ENCODE data around the gene ARL15.

ARL15 gene

DNA sequence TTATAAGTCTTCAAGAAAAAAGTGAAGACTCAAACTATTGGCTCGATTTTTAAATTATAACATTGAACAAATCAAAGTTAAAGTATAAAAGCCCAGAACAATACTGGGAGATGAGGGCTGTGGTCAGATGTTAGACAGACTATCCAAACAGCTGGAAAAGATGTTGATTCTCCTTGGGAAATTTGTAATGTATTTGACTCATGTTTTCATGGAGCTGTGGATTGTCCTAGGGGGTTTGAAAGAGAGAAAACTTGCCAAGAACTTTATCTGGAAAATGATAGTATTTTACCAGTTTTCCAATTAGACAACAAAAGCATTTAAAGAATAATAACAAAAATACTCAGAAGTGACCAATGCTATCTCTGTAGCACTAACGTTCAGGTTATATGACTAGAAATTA lies 339.2 kb downstream of the ARL15 start:
- no peak for DNase-seq

DNA sequence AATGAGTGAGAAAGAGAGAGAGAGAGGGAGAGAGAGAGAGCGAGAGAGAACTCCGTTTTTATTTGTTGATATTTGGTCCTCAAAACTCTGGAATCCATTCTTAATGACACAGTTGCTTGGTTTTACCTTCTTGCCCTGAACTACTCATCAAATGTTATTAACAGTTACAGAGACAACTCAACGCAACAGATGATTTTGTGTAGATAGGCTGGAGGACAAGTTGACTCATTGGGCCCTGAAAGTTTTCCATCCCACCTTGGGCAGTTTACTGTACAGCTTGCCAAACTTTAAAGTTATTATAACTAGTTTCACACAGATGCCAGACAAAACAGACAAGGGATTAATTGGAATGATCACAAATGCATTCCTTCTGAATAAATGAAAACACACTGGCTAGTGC lies 339.9 kb downstream of the ARL15 start:
- no peak for DNase-seq

DNA sequence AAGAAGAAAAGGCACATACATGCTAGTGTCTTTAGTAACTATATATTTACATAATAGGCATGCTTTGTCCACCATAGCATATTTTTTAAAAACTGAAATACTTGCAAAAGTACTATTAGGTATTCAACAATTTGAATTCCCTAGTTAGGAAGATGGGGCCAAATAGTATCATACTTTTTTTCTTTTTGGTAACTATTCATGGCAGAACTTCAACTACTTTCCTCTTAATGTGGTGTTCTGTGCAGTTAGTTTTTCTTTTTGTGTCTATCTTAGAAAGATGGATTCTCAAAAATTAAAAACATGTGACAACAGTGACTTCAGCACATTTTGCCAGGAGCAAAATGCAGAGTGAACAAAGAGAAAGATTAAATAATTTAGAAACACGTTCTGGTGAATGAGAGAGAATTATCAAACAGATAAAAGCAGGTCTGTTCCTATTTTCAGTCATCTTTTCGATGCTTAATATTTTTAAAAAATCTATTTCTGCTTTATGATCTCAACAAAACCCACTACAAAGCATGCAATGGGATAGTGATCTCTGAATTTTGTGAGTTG lies 341.1 kb downstream of the ARL15 start:
- DNase-seq, result no peak

DNA sequence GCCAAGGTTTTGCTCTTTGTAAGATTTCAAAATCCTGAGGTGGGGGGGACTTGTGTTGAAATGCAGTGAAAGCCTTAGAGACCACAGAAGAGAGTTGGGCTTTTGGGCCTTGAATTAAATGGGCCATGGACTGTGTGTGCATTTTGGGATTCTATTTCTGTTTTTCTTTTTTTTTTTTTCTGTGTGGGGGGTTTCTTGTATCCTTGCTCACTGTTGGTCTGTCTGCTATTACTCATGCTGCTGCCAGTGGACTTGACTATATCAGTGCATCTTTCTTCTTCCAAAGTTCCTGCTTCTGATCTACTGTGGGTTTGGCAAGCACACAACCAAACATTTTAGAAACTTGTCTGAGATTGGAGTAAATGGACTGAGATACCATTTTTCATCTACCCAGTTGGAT lies 344.9 kb downstream of the ARL15 start:
- no peak for DNase-seq

DNA sequence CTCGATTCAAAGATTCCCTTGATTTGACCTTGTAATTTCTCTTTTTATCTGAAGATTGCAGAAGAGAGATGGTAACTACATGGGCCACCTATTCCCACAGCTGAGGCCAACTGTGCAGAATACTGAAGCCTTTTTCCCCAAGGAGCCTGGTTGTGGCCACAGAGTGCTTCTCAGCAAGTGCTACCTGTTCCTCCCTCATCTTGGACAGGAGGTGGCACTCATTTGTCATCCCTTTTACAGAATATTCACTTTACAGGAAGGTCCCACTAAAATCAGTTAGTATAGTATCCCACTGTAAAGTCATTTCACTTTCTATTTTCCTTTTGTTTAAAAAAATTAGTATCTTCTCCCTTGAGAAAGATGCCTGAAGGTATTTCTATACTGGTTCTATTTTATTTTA lies 346.4 kb downstream of the ARL15 start:
- no peak for DNase-seq

DNA sequence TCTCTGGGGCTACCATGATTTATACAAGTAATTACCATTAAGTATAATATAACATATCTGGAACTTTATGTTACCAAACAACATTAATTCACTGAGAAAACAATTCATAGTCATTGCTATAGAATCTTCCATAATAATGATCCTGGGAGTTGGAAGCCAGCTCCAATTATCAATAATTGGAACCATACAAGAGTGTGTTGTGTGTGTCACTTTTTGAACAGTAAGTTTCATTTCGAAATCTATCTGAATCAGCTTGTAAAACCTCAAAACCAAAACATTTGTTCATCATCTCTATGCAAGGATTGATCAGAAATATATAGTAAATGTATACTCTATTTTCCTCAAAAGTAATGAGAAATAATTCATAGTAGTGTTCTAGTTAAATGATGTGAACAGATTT lies 348.1 kb downstream of the ARL15 start:
- DNase-seq, result no peak

DNA sequence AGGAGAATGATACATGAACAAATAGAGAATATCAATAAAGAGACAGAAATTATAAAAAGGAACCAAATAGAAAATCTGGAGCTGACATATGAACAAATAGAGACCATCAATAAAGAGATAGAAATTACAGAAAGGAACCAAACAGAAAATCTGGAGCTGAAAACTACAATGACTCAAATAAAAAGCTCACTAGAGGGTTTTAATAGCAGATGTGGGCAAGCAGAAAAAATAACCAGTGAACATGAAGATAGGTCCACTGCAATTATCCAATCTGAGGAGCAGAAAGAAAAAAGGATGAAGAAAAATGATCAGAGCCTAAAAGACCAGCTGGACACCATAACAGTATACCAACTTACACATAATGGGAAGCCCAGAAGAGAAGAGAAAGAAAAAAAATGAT lies 353.7 kb downstream of the ARL15 start:
- DNase-seq, result no peak

DNA sequence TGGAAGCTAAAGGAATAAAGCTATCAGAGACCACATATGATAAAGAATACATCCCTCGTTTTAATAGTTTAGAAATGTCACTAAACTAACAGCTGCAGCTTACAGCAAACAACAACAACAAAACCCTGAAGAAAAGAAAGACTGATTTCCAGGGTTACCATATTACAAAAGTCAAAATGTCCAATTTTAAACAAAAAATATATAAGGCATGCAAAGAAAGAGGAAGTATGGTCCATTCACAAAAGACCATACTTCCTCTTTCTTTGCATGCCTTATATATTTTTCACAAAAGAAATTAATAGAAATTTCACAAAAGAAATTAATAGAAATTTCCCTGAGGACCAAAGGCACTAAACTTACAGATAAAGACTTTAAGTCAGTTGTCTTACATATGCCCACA lies 354.2 kb downstream of the ARL15 start:
- peak; percentile 11 for DNase-seq

DNA sequence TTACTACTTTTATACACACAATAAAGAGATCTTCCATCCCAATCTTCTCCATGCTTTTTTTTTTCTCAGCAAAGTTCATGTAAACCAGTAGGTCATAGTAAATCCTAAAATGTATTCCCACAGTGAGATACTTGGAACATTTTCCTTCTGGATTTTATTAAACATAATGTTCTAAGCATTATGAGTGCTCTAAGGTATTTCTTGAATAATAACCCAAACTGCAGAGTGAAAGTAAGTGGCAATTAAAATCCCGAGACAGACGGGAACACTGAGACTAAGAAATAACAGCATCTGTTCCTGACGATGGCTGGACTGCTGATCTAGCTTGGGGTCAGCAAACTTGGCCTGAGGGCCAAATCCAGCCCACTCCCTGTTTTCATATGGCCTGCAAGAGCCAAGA lies 359.8 kb downstream of the ARL15 start:
- no peak for DNase-seq

DNA sequence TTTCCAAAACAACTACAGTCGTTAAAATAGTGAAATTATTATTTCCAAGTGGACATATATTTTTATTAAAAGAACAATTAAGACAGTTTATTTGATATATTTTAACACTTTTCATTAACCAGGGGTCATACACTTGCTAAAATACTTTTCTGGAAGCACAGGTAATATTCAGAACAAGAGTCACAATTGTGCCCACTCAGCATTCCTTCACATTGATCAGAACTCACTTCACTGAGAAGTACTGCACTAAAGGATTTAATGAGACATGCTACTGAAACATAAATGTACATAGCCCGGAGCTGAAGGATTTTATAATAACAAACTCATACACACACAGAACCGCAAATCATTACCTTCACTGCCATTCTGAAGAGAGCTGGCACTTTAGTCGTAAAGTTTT lies 361.8 kb downstream of the ARL15 start:
- no peak for DNase-seq

DNA sequence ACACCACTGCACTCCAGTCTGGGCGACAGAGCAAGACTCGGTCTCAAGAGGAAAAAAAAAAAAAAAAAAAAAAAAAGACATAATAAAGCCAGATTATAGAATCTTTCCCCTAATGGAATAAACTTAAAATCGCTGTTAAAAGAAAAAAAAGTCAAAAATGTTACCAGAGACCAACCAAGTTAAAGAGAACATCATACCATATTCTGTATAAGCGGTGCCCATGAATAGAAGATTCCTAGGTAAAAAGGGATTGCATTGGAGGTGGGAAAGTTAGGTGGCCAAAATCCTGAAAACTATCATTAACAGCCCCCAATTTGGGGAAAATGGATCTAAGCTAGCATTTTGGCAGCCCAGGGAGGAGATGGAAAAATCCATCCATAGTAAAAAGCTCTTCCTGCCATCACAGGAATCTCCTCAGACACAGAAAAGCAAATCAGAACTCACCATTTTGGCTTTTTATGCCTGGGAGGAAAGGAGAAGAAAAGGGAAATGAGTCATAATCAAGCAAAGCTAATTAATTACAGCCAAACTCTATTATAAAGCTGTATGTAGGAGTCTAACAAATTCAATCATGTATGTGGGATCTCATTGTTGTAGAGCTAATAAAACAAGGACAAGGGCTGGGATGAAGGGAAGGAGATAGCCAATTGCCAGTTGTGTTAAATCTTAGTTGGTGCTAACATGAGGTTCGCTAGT lies 363.8 kb downstream of the ARL15 start:
- DNase-seq, result no peak

DNA sequence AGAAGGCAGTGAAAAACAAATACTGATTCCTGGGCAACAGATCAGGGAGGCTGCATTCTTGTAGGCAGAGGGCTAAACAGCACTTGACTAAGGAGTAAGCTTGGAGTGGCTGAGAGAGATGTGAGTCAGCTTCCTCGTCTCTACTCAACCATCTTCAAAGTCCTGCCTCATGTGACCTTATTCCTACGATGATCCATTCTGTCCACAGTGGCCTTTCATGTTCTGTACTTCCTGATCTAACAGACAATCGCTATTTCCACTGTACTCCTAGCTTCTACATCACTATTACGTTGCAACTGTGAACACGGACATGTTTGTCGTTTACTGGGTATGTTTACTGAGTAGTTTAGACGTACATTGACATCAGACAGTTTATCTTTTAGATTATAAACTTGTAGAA lies 365.4 kb downstream of the ARL15 start:
- DNase-seq, result peak; percentile 38

DNA sequence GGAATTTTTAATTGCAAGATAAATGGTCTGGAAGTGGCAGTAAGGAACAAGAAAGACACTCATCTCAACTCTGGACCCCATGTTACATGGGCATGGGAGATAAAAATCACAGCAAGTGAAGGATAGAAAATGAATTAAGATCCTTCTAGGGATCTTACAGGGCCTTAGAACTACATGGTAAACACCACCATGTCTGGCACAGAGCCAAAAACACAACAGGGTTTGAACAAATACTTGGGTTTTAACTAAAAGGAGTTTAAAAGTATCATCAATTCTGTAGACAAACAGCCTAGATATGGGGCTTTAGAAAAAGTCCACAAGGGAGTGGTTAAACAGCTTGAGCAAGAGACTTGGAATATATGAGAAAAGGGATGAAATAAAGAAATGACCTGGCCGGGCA lies 366.4 kb downstream of the ARL15 start:
- DNase-seq, result no peak

DNA sequence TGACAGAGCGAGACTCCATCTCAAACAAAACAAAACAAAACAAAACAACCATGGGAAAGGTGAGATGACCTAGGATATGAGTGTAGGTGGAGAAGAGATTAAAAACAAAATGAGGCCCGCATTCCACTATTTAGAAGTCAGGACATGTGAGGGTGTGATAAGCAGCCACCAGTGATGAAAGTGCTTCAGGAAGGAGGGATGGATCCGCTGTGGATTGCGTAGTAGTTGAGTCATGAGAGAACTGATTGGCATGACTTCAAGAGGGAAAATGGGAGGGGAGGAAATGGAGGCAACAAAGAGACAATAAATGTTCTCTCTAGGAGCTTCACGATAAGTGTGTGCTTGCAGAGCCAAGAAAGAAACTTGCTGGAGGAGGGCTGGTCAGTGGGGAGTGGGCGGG lies 367.6 kb downstream of the ARL15 start:
- peak; percentile 37 for DNase-seq

DNA sequence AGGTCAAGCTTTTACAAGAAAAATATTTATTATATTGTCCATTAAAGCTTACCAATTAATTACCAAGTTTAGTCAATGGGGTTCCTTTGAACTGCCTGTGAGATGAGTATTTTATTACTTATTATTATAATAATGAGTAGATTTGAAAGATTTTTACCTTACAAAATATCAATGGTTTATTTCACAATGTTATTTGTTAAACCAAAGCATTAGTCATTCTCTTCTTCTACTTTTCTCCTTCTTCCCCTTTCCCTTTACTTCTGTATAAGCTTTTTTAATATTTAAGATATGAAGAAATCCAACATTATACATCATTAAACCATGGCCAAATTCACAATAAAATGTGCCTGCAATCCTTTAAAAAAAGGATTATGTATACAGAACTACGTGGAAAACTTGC lies 369.5 kb downstream of the ARL15 start:
- peak; percentile 50 for DNase-seq

DNA sequence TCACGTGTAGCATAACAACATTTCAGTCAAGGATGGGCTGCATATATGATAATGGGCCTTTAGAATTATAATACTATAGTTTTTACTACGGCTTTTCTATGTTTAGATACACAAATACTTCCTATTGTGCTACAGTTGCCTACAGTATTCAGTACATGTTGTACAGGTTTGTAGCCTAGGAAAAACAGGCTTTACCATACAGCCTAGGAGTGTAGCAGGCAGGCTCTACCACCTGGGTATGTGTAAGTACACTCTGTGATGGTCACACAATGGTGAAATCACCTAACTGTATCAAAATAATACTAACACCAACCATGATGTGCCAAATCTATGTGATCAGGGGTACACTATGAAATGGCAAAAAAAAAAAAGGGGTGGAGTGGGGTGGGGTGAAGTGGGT lies 372.9 kb downstream of the ARL15 start:
- DNase-seq, result no peak

DNA sequence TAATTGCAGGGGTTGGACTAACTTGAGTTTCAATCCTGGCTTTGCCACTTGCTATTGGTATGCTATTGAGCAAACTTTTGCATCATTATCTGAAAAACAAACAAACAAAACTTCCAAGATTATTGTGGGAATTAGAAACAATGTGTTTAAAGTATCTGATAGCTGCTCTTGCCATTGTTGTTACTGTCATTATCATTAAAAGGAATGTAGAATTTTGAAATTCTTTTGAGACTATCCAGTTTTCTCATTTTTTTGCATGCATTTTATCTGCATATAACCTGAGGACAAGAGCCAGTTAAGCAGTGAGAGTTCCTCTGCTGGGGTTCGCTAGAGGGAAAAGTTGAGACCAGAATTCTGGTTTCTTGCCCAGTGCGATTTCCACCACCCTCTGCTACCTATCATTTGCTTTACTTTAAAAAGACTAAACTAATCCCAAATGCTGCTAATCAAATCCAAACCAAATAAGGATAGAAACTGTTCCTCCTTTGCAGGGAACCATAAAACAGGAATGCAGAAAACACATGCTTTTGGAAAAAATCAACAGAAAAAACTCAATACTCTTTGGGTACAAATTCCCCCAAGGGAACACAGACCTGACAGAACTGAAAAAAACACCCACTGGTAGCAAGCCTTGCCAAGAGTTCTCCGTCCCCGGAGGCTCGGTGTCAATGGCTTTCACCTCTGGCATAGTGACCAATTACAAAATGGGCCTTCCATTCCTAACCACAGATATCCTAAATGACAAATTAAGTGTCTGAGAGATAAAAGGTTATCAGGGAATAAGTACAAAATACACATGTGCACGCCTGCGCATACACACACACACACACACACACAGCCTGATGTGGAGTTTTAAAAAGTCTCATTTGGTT lies 373.7 kb downstream of the ARL15 start:
- DNase-seq, result no peak

DNA sequence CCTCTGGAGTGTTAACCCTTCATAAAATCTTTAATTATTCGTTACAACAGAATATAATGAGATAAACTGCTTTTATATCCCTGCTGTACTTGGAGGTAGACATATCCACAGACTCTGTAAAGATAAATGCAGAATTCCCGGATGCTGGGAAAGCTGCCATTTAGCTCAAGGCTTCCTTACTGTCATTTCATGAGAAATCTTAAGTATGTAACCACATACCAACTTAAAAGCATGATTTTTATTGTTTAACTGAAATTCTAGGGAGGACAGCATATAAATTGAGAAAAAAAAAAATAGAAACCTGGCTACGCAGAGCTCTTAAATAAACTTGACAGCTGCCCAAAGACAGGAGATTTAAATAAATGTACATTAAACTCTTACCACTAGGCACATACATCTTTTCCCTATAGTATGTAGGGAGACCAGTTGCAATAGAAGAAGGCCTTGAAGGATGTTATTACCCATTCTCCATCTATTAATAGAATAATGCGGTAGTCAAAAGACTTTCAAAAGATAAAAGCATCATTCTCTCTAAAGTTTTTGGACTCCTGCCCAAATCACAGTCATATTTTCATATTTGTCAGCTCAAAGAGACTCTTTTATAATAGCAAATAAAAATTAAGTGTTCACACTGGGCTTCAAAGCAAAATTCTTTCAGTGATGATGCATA lies 376.1 kb downstream of the ARL15 start:
- DNase-seq, result no peak

DNA sequence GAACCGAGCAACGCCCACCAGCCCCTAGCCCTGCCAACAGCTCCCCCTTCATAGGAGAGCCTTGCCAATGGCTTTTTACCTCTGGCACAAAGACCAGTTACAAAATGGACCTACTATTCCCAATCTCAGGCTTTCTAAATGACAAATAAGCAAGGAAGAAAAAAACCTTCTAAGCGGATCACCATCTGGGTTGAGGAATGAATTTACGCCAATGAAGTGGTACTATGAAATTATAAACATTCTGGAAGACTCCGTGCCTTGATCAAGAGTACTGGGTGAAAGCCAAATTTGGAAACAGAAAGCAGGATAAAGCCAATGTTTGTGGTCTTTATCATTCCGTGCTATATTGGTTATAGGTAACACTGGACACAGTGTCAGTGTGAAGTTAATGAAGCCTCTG lies 378.0 kb downstream of the ARL15 start:
- no peak for DNase-seq

DNA sequence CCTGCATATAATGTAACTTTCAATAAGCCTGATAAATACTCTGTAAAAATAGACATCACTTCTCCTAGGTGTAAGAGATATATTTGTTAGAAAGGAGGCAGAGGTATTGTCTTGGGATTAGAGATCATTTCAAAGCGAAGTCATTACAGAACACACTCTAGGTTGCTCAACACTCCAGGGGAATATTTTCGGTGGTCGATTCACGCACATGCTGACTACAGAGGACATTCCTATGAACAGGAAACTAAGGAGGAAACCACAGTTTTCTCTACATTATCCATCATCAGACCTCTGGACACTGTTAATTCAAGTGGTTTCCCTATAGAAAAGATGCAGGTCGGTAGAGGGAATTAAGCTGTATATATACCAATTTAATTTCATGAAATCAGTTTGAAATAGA lies 379.9 kb downstream of the ARL15 start:
- peak; percentile 3 for DNase-seq

DNA sequence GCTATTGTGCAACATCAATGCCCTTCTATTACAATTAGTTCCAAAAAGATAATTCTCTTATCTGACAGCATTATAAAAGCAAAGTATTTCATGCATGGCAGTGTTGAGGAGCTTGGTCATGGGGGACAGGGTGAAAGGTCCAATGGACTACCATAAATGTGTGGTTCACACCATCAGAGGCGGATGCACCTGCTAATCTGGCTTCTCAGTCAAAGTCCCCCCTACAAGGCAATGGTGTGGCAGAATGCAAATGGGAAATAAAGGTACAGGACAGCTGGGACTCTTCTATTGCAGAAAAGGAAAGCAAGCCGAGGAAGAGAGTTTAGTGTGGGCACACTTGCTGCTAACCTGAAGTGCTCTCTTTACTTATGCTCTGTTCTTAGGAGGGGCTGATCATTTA lies 380.8 kb downstream of the ARL15 start:
- DNase-seq, result no peak

DNA sequence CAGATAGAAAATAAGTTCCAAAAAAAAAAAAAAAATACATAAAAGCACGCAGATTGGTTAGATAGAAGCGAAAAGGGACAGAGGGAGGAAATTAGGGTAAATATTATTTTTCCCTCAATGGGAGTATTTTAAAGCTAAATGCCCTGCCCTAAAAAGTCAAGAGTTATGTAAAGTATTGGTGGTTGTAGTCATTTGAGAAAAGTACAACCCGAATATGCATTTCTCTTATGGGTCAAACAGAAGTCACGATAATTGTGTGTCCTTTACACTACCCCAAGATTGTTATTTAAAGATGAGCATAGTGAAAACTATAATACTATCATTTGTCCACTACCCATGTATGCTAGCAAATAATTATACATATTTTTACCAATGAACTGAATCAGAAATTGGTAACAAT lies 381.2 kb downstream of the ARL15 start:
- no peak for DNase-seq

DNA sequence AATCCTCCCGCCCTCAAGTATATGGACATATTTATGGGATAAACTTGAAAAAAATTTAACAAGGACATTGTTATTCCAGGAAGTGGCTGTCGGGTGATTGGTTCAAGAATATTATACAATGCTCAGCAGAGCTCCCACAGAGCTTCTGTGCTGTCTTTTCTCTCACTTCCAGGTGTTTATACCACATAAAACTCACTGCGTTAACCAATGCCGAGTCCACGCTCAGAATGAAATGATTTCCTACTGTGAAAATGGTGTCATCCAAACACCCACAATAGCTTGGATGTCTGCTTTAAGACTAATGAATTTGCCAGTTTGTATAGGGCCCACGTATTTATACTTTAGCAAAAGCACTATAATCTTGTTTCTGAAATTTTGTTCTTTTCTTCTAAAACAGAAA lies 381.7 kb downstream of the ARL15 start:
- DNase-seq, result no peak
